Nephron (organoid): ENCODE results near the gene CTCF.

ENCODE experiments used
- H3K27ac Mint-ChIP-seq, 3 experiments: 2 replicates each; pipeline ENCODE4 v1.8.0; 2020; ENCODE audit warnings: mixed read lengths in 3 of 3, mild to moderate bottlenecking in 2 of 3, moderate library complexity in 1 of 3
- H3K27me3 Mint-ChIP-seq: 2 replicates; pipeline ENCODE4 v1.8.0; 2021; ENCODE audit warnings: low read depth, mild to moderate bottlenecking, moderate library complexity, mixed read lengths
- H3K36me3 Mint-ChIP-seq: 2 replicates; pipeline ENCODE4 v1.8.0; 2020; ENCODE audit warnings: low read depth, mixed read lengths
- H3K4me1 Mint-ChIP-seq: 2 replicates; pipeline ENCODE4 v1.8.0; 2020; ENCODE audit warnings: mixed read lengths
- H3K4me3 Mint-ChIP-seq, 3 experiments: 2 replicates each; pipeline ENCODE4 v1.8.0; 2020; ENCODE audit warnings: mild to moderate bottlenecking in 3 of 3, mixed read lengths in 3 of 3, moderate library complexity in 2 of 3
- H3K9me3 Mint-ChIP-seq: 2 replicates; pipeline ENCODE4 v1.8.0; 2020; ENCODE audit warnings: mixed read lengths
- CTCF ChIP-seq, 3 experiments: fragments of 200-600 bp; sonication (generic); IDR thresholded peaks; one replicate each; pipeline ENCODE4 v1.5.0; 2021; ENCODE audit warnings: antibody characterized with exemption in 3 of 3; ENCODE audit not compliant: unreplicated experiment in 3 of 3

The CTCF gene

GRCh38 chr16:67538666-67539101 is 23.6 kb upstream of the CTCF start:
- Mint-ChIP-seq H3K4me3 (peak overlapping the region; percentile 74 to 82 (median 77)), H3K27me3 (peaks cover 38% of the 10 kb centered on the region), H3K27ac (peak overlapping the region in 2 of 3 experiments; percentile 18 to 24), H3K4me1 (peaks cover 18% of the 10 kb centered on the region), H3K36me3 (peaks cover 33% of the 10 kb centered on the region), H3K9me3 (no peaks in the 10 kb centered on the region)
- no peak for TF ChIP-seq CTCF (IDR thresholded peaks at IDR 0.05; ENCODE audit: unreplicated experiment in 3 of 3)

GRCh38 chr16:67539271-67539670 is 23.1 kb upstream of the CTCF start:
- Mint-ChIP-seq H3K4me3 (peak overlapping the region; percentile 74 to 82 (median 77)), H3K4me1 (peaks cover 18% of the 10 kb centered on the region), H3K27ac (peak overlapping the region in 1 of 3 experiments; percentile 24), H3K27me3 (peaks cover 38% of the 10 kb centered on the region), H3K36me3 (peaks cover 38% of the 10 kb centered on the region), H3K9me3 (no peaks in the 10 kb centered on the region)
- TF ChIP-seq CTCF (IDR thresholded peaks at IDR 0.05; ENCODE audit: unreplicated experiment in 3 of 3), result no peak

- no peak for TF ChIP-seq CTCF (IDR thresholded peaks at IDR 0.05; ENCODE audit: unreplicated experiment in 3 of 3)
- Mint-ChIP-seq H3K27ac (no peak overlapping the region), H3K4me3 (peak overlapping the region; percentile 72 to 82 (median 74)), H3K27me3 (peaks cover 37% of the 10 kb centered on the region), H3K36me3 (peaks cover 42% of the 10 kb centered on the region), H3K9me3 (no peaks in the 10 kb centered on the region), H3K4me1 (peaks cover 18% of the 10 kb centered on the region)
Observed at GRCh38 chr16:67539691-67540635, 22.4 kb upstream of the CTCF start.

- TF ChIP-seq CTCF (IDR thresholded peaks at IDR 0.05; ENCODE audit: unreplicated experiment in 3 of 3), result no peak
- H3K9me3 Mint-ChIP-seq, result no peaks in the 10 kb centered on the region
- peaks cover 42% of the 10 kb centered on the region for H3K36me3 Mint-ChIP-seq
- H3K27me3 Mint-ChIP-seq, result peaks cover 30% of the 10 kb centered on the region
- peaks cover 15% of the 10 kb centered on the region for H3K4me1 Mint-ChIP-seq
- H3K4me3 Mint-ChIP-seq, result peak overlapping the region; percentile 38 to 72 (median 61)
- no peak overlapping the region for H3K27ac Mint-ChIP-seq
Observed at GRCh38 chr16:67540756-67541155, 21.6 kb upstream of the CTCF start.

GRCh38 chr16:67541391-67542263 is 20.7 kb upstream of the CTCF start:
- TF ChIP-seq CTCF (IDR thresholded peaks at IDR 0.05; ENCODE audit: unreplicated experiment in 3 of 3), result no peak
- peaks cover 42% of the 10 kb centered on the region for H3K36me3 Mint-ChIP-seq
- no peaks in the 10 kb centered on the region for H3K9me3 Mint-ChIP-seq
- H3K27ac Mint-ChIP-seq, result no peak overlapping the region
- H3K4me3 Mint-ChIP-seq, result peak overlapping the region in 1 of 3 experiments; percentile 38
- H3K27me3 Mint-ChIP-seq, result peaks cover 21% of the 10 kb centered on the region
- H3K4me1 Mint-ChIP-seq, result peaks cover 6% of the 10 kb centered on the region
